ENCODE data around the gene SLC35B1.

Gene SLC35B1

DNA sequence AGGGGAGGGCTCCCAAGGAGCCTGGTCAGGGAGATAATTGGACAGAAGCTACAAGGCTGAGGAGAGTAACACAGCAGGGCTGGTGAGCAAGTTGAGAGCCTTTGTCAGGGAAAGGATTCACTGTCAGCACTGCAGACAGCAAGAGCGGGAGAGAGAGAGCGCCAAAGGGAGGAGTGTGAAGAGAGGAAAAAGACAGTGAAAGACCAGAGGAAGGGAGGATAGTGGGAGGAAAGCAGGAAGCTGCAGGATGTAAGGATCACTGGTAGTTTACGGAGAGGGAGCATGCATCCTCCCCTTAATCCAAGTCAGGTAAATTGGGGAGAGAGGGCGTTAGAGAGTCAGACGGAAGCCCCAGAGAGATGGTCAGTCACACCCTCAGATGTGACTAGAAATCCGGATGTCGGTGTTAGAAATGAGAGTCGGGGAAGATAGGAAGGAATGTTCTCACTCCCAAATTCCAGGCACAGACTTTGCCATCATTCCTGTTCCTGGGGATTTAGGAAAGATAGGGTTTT is 16.0 kb downstream of the SLC35B1 start:
- Histone ChIP-seq H3K4me3 (ENCODE audit: low read depth, low read length) (no peak overlapping the region), H3K79me2 (no peaks in the 10 kb centered on the region), H3K27ac (no peak overlapping the region), H3K36me3 (ENCODE audit: control insufficient read depth, insufficient read depth, low read length) (no peaks in the 10 kb centered on the region), H3K9ac (no peak overlapping the region), H3K9me3 (ENCODE audit: control insufficient read depth, low read length) (no peaks in the 10 kb centered on the region), H3K4me2 (ENCODE audit: low read length) (no peak overlapping the region), H3K4me1 (peaks cover 3% of the 10 kb centered on the region), H3K27me3 (ENCODE audit: control insufficient read depth, insufficient read depth, low read length) (no peaks in the 10 kb centered on the region), H2AFZ (no peak overlapping the region)
- no peak for TF ChIP-seq CTCF (IDR thresholded peaks at IDR 0.05)

- no peak for TF ChIP-seq CTCF (IDR thresholded peaks at IDR 0.05)
- Histone ChIP-seq H3K4me2 (ENCODE audit: low read length) (no peak overlapping the region), H3K4me1 (peaks cover 3% of the 10 kb centered on the region), H3K4me3 (ENCODE audit: low read depth, low read length) (no peak overlapping the region), H3K27me3 (ENCODE audit: control insufficient read depth, insufficient read depth, low read length) (no peaks in the 10 kb centered on the region), H3K9ac (no peak overlapping the region), H3K27ac (no peak overlapping the region), H3K79me2 (no peaks in the 10 kb centered on the region), H2AFZ (no peak overlapping the region), H3K36me3 (ENCODE audit: control insufficient read depth, insufficient read depth, low read length) (no peaks in the 10 kb centered on the region), H3K9me3 (ENCODE audit: control insufficient read depth, low read length) (no peaks in the 10 kb centered on the region)
Observed at GRCh38 chr17:49691086-49691676, 16.6 kb downstream of the SLC35B1 start.

- Histone ChIP-seq H3K4me1 (peaks cover 3% of the 10 kb centered on the region), H3K27ac (no peak overlapping the region), H3K9me3 (ENCODE audit: control insufficient read depth, low read length) (no peaks in the 10 kb centered on the region), H3K4me3 (ENCODE audit: low read depth, low read length) (no peak overlapping the region), H3K36me3 (ENCODE audit: control insufficient read depth, insufficient read depth, low read length) (no peaks in the 10 kb centered on the region), H3K79me2 (no peaks in the 10 kb centered on the region), H3K27me3 (ENCODE audit: control insufficient read depth, insufficient read depth, low read length) (no peaks in the 10 kb centered on the region), H2AFZ (no peak overlapping the region), H3K9ac (no peak overlapping the region), H3K4me2 (ENCODE audit: low read length) (no peak overlapping the region)
- no peak for TF ChIP-seq CTCF (IDR thresholded peaks at IDR 0.05)
Observed at GRCh38 chr17:49690256-49690655, 17.5 kb downstream of the SLC35B1 start.

DNA sequence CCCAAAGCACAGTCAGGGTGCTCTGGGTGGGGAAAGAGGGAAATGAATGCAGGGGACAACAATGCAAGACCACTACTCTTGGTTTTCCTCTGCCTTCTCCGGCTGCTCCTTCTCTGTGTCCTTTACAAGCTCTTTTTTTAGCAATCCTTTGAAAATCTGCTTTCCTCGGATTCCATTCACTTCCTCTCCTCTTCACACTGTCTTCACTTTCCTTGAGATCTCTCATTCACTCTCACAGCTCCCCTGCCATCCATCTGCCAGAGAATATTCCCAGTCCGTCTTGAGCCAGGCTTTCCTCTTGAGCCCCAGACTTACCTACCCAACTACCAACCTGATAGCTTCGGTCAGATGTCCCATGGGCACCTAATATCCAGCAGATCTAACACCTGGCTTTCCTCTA is 18.9 kb downstream of the SLC35B1 start:
- no peak overlapping the region for H3K4me2 ChIP-seq (ENCODE audit: low read length)
- no peaks in the 10 kb centered on the region for H3K36me3 ChIP-seq (ENCODE audit: control insufficient read depth, insufficient read depth, low read length)
- no peaks in the 10 kb centered on the region for H3K79me2 ChIP-seq
- H3K9ac ChIP-seq: no peak overlapping the region
- no peaks in the 10 kb centered on the region for H3K9me3 ChIP-seq (ENCODE audit: control insufficient read depth, low read length)
- no peak for TF ChIP-seq CTCF (IDR thresholded peaks at IDR 0.05)
- no peak overlapping the region for H3K4me3 ChIP-seq (ENCODE audit: low read depth, low read length)
- no peak overlapping the region for H2AFZ ChIP-seq
- no peaks in the 10 kb centered on the region for H3K27me3 ChIP-seq (ENCODE audit: control insufficient read depth, insufficient read depth, low read length)
- H3K4me1 ChIP-seq: no peaks in the 10 kb centered on the region
- H3K27ac ChIP-seq: no peak overlapping the region

- Histone ChIP-seq H3K9ac (no peak overlapping the region), H3K4me2 (ENCODE audit: low read length) (no peak overlapping the region), H3K4me3 (ENCODE audit: low read depth, low read length) (no peak overlapping the region), H3K4me1 (no peaks in the 10 kb centered on the region), H3K27me3 (ENCODE audit: control insufficient read depth, insufficient read depth, low read length) (no peaks in the 10 kb centered on the region), H3K36me3 (ENCODE audit: control insufficient read depth, insufficient read depth, low read length) (no peaks in the 10 kb centered on the region), H3K27ac (peak overlapping the region; percentile 30), H3K79me2 (no peaks in the 10 kb centered on the region), H3K9me3 (ENCODE audit: control insufficient read depth, low read length) (no peaks in the 10 kb centered on the region), H2AFZ (no peak overlapping the region)
- TF ChIP-seq CTCF (IDR thresholded peaks at IDR 0.05): no peak
Observed at GRCh38 chr17:49687878-49688491, 19.8 kb downstream of the SLC35B1 start.

Measured in parathyroid adenoma (tissue), 2 donors.